Measurements from ENCODE around the gene RGS9. TPM values are rescaled to one million over a fixed set of nuclear protein-coding genes. Genes with fewer than 3 reads are reported as not detected.
A peak's percentile ranks its signal among the peaks of the same experiment; 100 is the strongest.
"Not testable (repeated sequence)": the region's sequence is repeated elsewhere in the genome, so short reads cannot be mapped to it uniquely, and the experiment has no call there.

Gene RGS9
- total and polyA plus RNA-seq, 8 donors = 1.2 to 16.1 (median 6.7) TPM

- H3K9me3 ChIP-seq = no peaks in the 10 kb centered on the region
- H3K27ac ChIP-seq = no peak overlapping the region
- DNase-seq = no peak
- no peak overlapping the region for H3K4me3 ChIP-seq
- 62 to 76% (median 66%) methylated on average over 4 of the region's 4 CpGs for WGBS, 5 donors
- no peaks in the 10 kb centered on the region for H3K36me3 ChIP-seq
- TF ChIP-seq CTCF (IDR thresholded peaks at IDR 0.05) (no peak), POLR2AphosphoS5 (IDR thresholded peaks at IDR 0.05) (no peak), POLR2A (IDR thresholded peaks at IDR 0.05) (no peak), EP300 (IDR thresholded peaks at IDR 0.05) (no peak)
- H3K27me3 ChIP-seq = no peaks in the 10 kb centered on the region
- intact Hi-C loops (cut with DNase I; ENCODE audit: low total_unique reads) = no loop called here
- peaks cover 0 to 19% (median 8%) of the 10 kb centered on the region in 4 donors for H3K4me1 ChIP-seq
These were observed 40.7 kb downstream of the RGS9 start for GRCh38 chr17:65177901-65178300.

GRCh38 chr17:65180276-65180675 is 43.1 kb downstream of the RGS9 start:
- H3K36me3 ChIP-seq; H3K4me3 ChIP-seq; H3K27ac ChIP-seq; H3K27me3 ChIP-seq; DNase-seq; H3K9me3 ChIP-seq; intact Hi-C loops (cut with DNase I; ENCODE audit: low total_unique reads): not testable (repeated sequence)
- peaks cover 0 to 15% (median 6%) of the 10 kb centered on the region in 4 donors for H3K4me1 ChIP-seq
- 78 to 88% (median 83%) methylated on average over 12 of the region's 12 CpGs for WGBS, 5 donors

GRCh38 chr17:65180752-65181236 is 43.6 kb downstream of the RGS9 start:
- H3K9me3 ChIP-seq; DNase-seq; H3K4me3 ChIP-seq; intact Hi-C loops (cut with DNase I; ENCODE audit: low total_unique reads); H3K36me3 ChIP-seq; H3K27ac ChIP-seq; H3K27me3 ChIP-seq: not testable (repeated sequence)
- WGBS, 5 donors = 91 to 97% (median 92%) methylated on average over 4 of the region's 4 CpGs
- H3K4me1 ChIP-seq = peaks cover 0 to 15% (median 6%) of the 10 kb centered on the region in 4 donors

- Histone ChIP-seq H3K4me3 (no peak overlapping the region), H3K4me1 (peaks cover 0 to 15% (median 6%) of the 10 kb centered on the region in 4 donors), H3K36me3 (no peaks in the 10 kb centered on the region), H3K27ac (peak overlapping the region in 1 of 5 donors; percentile 5), H3K9me3 (no peaks in the 10 kb centered on the region), H3K27me3 (no peaks in the 10 kb centered on the region)
- WGBS, 5 donors = 65 to 79% (median 77%) methylated on average over 6 to 9 of the region's 9 CpGs
- intact Hi-C loops (cut with DNase I; ENCODE audit: low total_unique reads) = no loop called here
- TF ChIP-seq POLR2AphosphoS5 (IDR thresholded peaks at IDR 0.05) = no peak
- no peak for TF ChIP-seq CTCF (IDR thresholded peaks at IDR 0.05)
- no peak for TF ChIP-seq POLR2A (IDR thresholded peaks at IDR 0.05)
- no peak for TF ChIP-seq EP300 (IDR thresholded peaks at IDR 0.05)
- no peak for DNase-seq
These were observed 44.3 kb downstream of the RGS9 start for GRCh38 chr17:65181237-65182061.

GRCh38 chr17:65182233-65182632 is 45.1 kb downstream of the RGS9 start:
- Histone ChIP-seq H3K27me3 (no peaks in the 10 kb centered on the region), H3K4me3 (no peak overlapping the region), H3K27ac (peak overlapping the region in 1 of 5 donors; percentile 5), H3K36me3 (no peaks in the 10 kb centered on the region), H3K4me1 (peaks cover 0 to 15% (median 6%) of the 10 kb centered on the region in 4 donors), H3K9me3 (no peaks in the 10 kb centered on the region)
- no peak for DNase-seq
- no peak for TF ChIP-seq POLR2A (IDR thresholded peaks at IDR 0.05)
- no peak for TF ChIP-seq POLR2AphosphoS5 (IDR thresholded peaks at IDR 0.05)
- WGBS, 5 donors = 75 to 83% (median 80%) methylated on average over 8 to 9 of the region's 9 CpGs
- intact Hi-C loops (cut with DNase I; ENCODE audit: low total_unique reads) = no loop called here

- H3K4me1 ChIP-seq = peaks cover 0 to 15% (median 6%) of the 10 kb centered on the region in 4 donors
- TF ChIP-seq CTCF (IDR thresholded peaks at IDR 0.05) (no peak), EP300 (IDR thresholded peaks at IDR 0.05) (no peak), POLR2A (IDR thresholded peaks at IDR 0.05) (no peak), POLR2AphosphoS5 (IDR thresholded peaks at IDR 0.05) (no peak)
- H3K27ac ChIP-seq = no peak overlapping the region
- no peak overlapping the region for H3K4me3 ChIP-seq
- intact Hi-C loops (cut with DNase I; ENCODE audit: low total_unique reads) = no loop called here
- no peak for DNase-seq
- no peaks in the 10 kb centered on the region for H3K9me3 ChIP-seq
- WGBS, 5 donors = 16 to 33% (median 26%) methylated on average over 4 to 6 of the region's 6 CpGs
- H3K27me3 ChIP-seq = no peaks in the 10 kb centered on the region
- no peaks in the 10 kb centered on the region for H3K36me3 ChIP-seq
These were observed 46.6 kb downstream of the RGS9 start for GRCh38 chr17:65183736-65184135.

Data from stomach (tissue), 9 donors.